ENCODE data around the gene MCTP1. TPM values are rescaled to one million over a fixed set of nuclear protein-coding genes. Genes with fewer than 3 reads are reported as not detected.

Gene MCTP1
- total RNA-seq, 1 experiment from 2014 or later = 0.44 TPM

- intact Hi-C loops (cut with micrococcal nuclease) = no loop called here
- TF ChIP-seq REST (IDR thresholded peaks at IDR 0.05; ENCODE audit: low read depth) = no peak
- TF ChIP-seq ZNF274 (IDR thresholded peaks at IDR 0.05; ENCODE audit: low read depth, low read length) = no peak
- TF ChIP-seq JUND (IDR thresholded peaks at IDR 0.05) = no peak
- no peak for TF ChIP-seq TCF7L2 (IDR thresholded peaks at IDR 0.05; ENCODE audit: borderline replicate concordance, extremely low read depth, insufficient read depth, insufficient read length)
- no peak for TF ChIP-seq POLR2AphosphoS5 (IDR thresholded peaks at IDR 0.05; ENCODE audit: low read depth, low read length)
- TF ChIP-seq CBX3 (IDR thresholded peaks at IDR 0.05; ENCODE audit: low read depth) = no peak
- TF ChIP-seq SRF (IDR thresholded peaks at IDR 0.05; ENCODE audit: low read depth) = no peak
- TF ChIP-seq SP1 (IDR thresholded peaks at IDR 0.05; ENCODE audit: low read depth) = no peak
- no peak for TF ChIP-seq CEBPB (IDR thresholded peaks at IDR 0.05; ENCODE audit: low read depth)
- no peak for TF ChIP-seq EZH2phosphoT487 (IDR thresholded peaks at IDR 0.05; ENCODE audit: borderline replicate concordance)
- CTCF ChIA-PET = no interaction called here
- no peaks in the 10 kb centered on the region for H3K36me3 ChIP-seq (ENCODE audit: control insufficient read depth in 1 of 2, insufficient read depth in 2 of 2, low read length in 2 of 2)
- no peaks in the 10 kb centered on the region for H3K9me3 ChIP-seq (ENCODE audit: control insufficient read depth in 1 of 2, insufficient read depth in 1 of 2, low read depth in 1 of 2, low read length in 2 of 2)
- BruUV-seq (replicated peaks) = no TSS peak
- no peaks in the 10 kb centered on the region for H3K79me2 ChIP-seq (ENCODE audit: insufficient read depth, low read length)
- H3K9ac ChIP-seq (ENCODE audit: low read length) = no peak overlapping the region
- H3K27ac ChIP-seq (ENCODE audit: low read depth, low read length) = no peak overlapping the region
- no peak for ATAC-seq
- RAD21 ChIA-PET (ENCODE audit: low non-redundant PET in 1 of 2, low total read pairs in 2 of 2, uncharacterized antibody in 2 of 2, unreplicated experiment in 2 of 2) = no interaction called here
- no peaks in the 10 kb centered on the region for H4K20me1 ChIP-seq (ENCODE audit: insufficient read depth)
- no peaks in the 10 kb centered on the region for H3K9me2 ChIP-seq (ENCODE audit: insufficient read depth)
- no peaks in the 10 kb centered on the region for H3K4me1 ChIP-seq (ENCODE audit: control insufficient read depth in 1 of 2, insufficient read depth in 2 of 2, low read length in 2 of 2)
- no peak overlapping the region for H3K4me2 ChIP-seq (ENCODE audit: low read length)
- no peak overlapping the region for H2AFZ ChIP-seq (ENCODE audit: low read depth, low read length, poor library complexity, severe bottlenecking)
- DNase-seq (ENCODE audit: low read depth, low spot score) = no peak
- H3K27me3 ChIP-seq (ENCODE audit: insufficient read depth, low read length) = no peaks in the 10 kb centered on the region
- POLR2A ChIA-PET = no interaction called here
- no peak overlapping the region for H3K4me3 ChIP-seq (replicated peaks in 1 of 2; ENCODE audit: low read depth in 1 of 2, low read length in 2 of 2)
Measured at GRCh38 chr5:95107138-95107537, 177.8 kb downstream of the MCTP1 start.

Data from HCT116 (cell line).